HG02642 (cell line): ENCODE measurements around the gene ZNF511.

Experiments
- ATAC-seq: cut with Tn5 transposase; IDR thresholded peaks from one replicate; pipeline ENCODE4 v1.9.1; 2021; ENCODE audit warnings: mild to moderate bottlenecking; ENCODE audit not compliant: unreplicated experiment, poor library complexity

ZNF511 gene

GRCh38 chr10:133287832-133288500 is 20.7 kb upstream of the ZNF511 start:
- ATAC-seq: no peak

- no peak for ATAC-seq
Observed at GRCh38 chr10:133289761-133290160, 19.0 kb upstream of the ZNF511 start.

- ATAC-seq: no peak
Observed at GRCh38 chr10:133292919-133293809, 15.6 kb upstream of the ZNF511 start.

- no peak for ATAC-seq
Observed at GRCh38 chr10:133293810-133294119, 14.9 kb upstream of the ZNF511 start.

GRCh38 chr10:133294189-133294588 is 14.5 kb upstream of the ZNF511 start:
- ATAC-seq: no peak

- no peak for ATAC-seq
Observed at GRCh38 chr10:133295426-133296320, 13.0 kb upstream of the ZNF511 start.

GRCh38 chr10:133297504-133297903 is 11.2 kb upstream of the ZNF511 start:
- ATAC-seq: no peak

GRCh38 chr10:133298466-133298865 is 10.2 kb upstream of the ZNF511 start:
- ATAC-seq: no peak

- no peak for ATAC-seq
Observed at GRCh38 chr10:133299224-133299623, 9.5 kb upstream of the ZNF511 start.

GRCh38 chr10:133299738-133300137 is 9.0 kb upstream of the ZNF511 start:
- ATAC-seq: no peak

GRCh38 chr10:133302230-133302629 is 6.5 kb upstream of the ZNF511 start:
- no peak for ATAC-seq

GRCh38 chr10:133303206-133303605 is 5.5 kb upstream of the ZNF511 start:
- no peak for ATAC-seq

GRCh38 chr10:133306097-133306476 is 2.6 kb upstream of the ZNF511 start:
- ATAC-seq: no peak

- no peak for ATAC-seq
Observed at GRCh38 chr10:133306941-133307379, 1.8 kb upstream of the ZNF511 start.

- peak; percentile 43 for ATAC-seq
Observed at GRCh38 chr10:133307776-133308420, 816 bp upstream of the ZNF511 start.

GRCh38 chr10:133309100-133309719 is 496 bp downstream of the ZNF511 start:
- ATAC-seq: peak; percentile 84

GRCh38 chr10:133309720-133310398 is 1.1 kb downstream of the ZNF511 start:
- ATAC-seq: no peak

- ATAC-seq: no peak
Observed at GRCh38 chr10:133310399-133310755, 1.7 kb downstream of the ZNF511 start.

GRCh38 chr10:133310789-133311188 is 2.1 kb downstream of the ZNF511 start:
- ATAC-seq: no peak
